ENCODE measurements around the gene FAM24B. TPM values are rescaled to one million over a fixed set of nuclear protein-coding genes. Genes with fewer than 3 reads are reported as not detected.
A peak's percentile ranks its signal among the peaks of the same experiment; 100 is the strongest.

The FAM24B gene
- total and polyA plus RNA-seq, 2 experiments from 2014 or later: 6.5 to 14.5 TPM

DNA sequence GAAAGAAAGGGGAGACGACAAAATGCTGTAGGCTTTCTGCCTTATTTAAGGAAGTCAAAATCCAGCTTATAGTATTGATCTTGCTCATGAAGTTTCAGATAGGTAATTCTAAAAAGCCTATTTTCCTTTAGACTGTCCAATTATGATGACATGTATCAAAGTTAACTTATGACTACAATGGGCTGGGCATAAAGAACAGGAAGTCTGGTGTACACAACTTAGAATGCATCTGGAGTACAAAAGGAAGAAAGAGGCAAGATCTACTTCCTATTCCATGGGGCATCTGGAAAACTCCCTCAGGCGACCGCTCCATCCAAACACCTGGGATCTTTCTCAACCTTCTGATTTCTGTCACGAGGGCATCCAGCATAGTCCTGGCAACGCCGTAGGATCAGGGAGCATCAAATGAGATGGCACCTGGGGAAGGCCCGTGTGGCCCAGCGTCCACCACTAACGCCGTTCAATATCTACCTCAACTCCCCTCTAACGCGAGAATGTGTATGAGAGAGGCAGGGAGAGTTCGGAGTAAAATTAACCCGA lies 512 bp downstream of the FAM24B start:
- peaks cover 8% of the 10 kb centered on the region; the same call in 1 of the 3 replicates for H3K9me3 Mint-ChIP-seq
- H3K4me3 ChIP-seq: peak overlapping the region; percentile 60
- no peaks in the 10 kb centered on the region for H4K20me1 ChIP-seq (replicated peaks; ENCODE audit: insufficient read depth)
- peaks cover 20% of the 10 kb centered on the region; the same call in 1 of the 2 replicates for H3K27me3 ChIP-seq (ENCODE audit: insufficient read depth)
- H3K79me2 ChIP-seq (replicated peaks; ENCODE audit: insufficient read depth): peaks cover 37% of the 10 kb centered on the region
- H3K4me2 ChIP-seq: peak overlapping the region; percentile 89
- peaks cover 39% of the 10 kb centered on the region for H3K4me1 ChIP-seq (ENCODE audit: insufficient read depth)
- no peaks in the 10 kb centered on the region for H3K36me3 ChIP-seq (ENCODE audit: insufficient read depth)
- H3K4me1 Mint-ChIP-seq: peaks cover 58% of the 10 kb centered on the region
- TF ChIP-seq POLR2AphosphoS5 (IDR thresholded peaks at IDR 0.05; ENCODE audit: low read depth): no peak
- TF ChIP-seq, protein P1, sequence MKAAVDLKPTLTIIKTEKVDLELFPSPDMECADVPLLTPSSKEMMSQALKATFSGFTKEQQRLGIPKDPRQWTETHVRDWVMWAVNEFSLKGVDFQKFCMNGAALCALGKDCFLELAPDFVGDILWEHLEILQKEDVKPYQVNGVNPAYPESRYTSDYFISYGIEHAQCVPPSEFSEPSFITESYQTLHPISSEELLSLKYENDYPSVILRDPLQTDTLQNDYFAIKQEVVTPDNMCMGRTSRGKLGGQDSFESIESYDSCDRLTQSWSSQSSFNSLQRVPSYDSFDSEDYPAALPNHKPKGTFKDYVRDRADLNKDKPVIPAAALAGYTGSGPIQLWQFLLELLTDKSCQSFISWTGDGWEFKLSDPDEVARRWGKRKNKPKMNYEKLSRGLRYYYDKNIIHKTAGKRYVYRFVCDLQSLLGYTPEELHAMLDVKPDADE (IDR thresholded peaks at IDR 0.05): no peak
- no peak for TF ChIP-seq EZH2 (IDR thresholded peaks at IDR 0.05; ENCODE audit: low read depth, unreplicated experiment)
- TF ChIP-seq, protein P2, sequence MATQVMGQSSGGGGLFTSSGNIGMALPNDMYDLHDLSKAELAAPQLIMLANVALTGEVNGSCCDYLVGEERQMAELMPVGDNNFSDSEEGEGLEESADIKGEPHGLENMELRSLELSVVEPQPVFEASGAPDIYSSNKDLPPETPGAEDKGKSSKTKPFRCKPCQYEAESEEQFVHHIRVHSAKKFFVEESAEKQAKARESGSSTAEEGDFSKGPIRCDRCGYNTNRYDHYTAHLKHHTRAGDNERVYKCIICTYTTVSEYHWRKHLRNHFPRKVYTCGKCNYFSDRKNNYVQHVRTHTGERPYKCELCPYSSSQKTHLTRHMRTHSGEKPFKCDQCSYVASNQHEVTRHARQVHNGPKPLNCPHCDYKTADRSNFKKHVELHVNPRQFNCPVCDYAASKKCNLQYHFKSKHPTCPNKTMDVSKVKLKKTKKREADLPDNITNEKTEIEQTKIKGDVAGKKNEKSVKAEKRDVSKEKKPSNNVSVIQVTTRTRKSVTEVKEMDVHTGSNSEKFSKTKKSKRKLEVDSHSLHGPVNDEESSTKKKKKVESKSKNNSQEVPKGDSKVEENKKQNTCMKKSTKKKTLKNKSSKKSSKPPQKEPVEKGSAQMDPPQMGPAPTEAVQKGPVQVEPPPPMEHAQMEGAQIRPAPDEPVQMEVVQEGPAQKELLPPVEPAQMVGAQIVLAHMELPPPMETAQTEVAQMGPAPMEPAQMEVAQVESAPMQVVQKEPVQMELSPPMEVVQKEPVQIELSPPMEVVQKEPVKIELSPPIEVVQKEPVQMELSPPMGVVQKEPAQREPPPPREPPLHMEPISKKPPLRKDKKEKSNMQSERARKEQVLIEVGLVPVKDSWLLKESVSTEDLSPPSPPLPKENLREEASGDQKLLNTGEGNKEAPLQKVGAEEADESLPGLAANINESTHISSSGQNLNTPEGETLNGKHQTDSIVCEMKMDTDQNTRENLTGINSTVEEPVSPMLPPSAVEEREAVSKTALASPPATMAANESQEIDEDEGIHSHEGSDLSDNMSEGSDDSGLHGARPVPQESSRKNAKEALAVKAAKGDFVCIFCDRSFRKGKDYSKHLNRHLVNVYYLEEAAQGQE (IDR thresholded peaks at IDR 0.05; ENCODE audit: unreplicated experiment): no peak
- no peak for TF ChIP-seq ZNF331 (CRISPR knock-in tag; IDR thresholded peaks at IDR 0.05; ENCODE audit: low read depth)
- no peak for TF ChIP-seq NANOG (IDR thresholded peaks at IDR 0.05; ENCODE audit: borderline replicate concordance)
- no peak for TF ChIP-seq ZNF114 (CRISPR knock-in tag; IDR thresholded peaks at IDR 0.05)
- no peak for TF ChIP-seq CTCF (conservative IDR thresholded peaks at IDR 0.05; ENCODE audit: low read depth in 2 of 2)
- no peak for TF ChIP-seq JUNB (IDR thresholded peaks at IDR 0.05; ENCODE audit: unreplicated experiment)
- TF ChIP-seq EZH2phosphoT487 (IDR thresholded peaks at IDR 0.05; ENCODE audit: unreplicated experiment): no peak
- TF ChIP-seq ZNF462 (CRISPR knock-in tag; IDR thresholded peaks at IDR 0.05): no peak
- no peak for TF ChIP-seq STAT1 (IDR thresholded peaks at IDR 0.05; ENCODE audit: unreplicated experiment)
- no peak for TF ChIP-seq CREB1 (CRISPR knock-in tag; IDR thresholded peaks at IDR 0.05; ENCODE audit: low read depth)
- H3K27ac Mint-ChIP-seq: no peak overlapping the region
- H3K36me3 Mint-ChIP-seq (ENCODE audit: low read depth): peaks cover 24% of the 10 kb centered on the region; the same call in 2 of the 3 replicates
- peak overlapping the region; percentile 74 for H3K4me3 Mint-ChIP-seq
- no peak for DNase-seq (ENCODE audit: low spot score)
- H2AFZ ChIP-seq: 0 out of 2 replicates have a peak overlapping the region, but pooled peaks have one; percentile 18
- peaks cover 4% of the 10 kb centered on the region for H3F3A ChIP-seq (replicated peaks; ENCODE audit: low read depth)
- no peak overlapping the region for H3K27ac ChIP-seq (ENCODE audit: low read depth)
- H3K27me3 Mint-ChIP-seq (ENCODE audit: insufficient read depth, low read depth, poor library complexity): peaks cover 23% of the 10 kb centered on the region
- H3K9me2 ChIP-seq (ENCODE audit: insufficient read depth): no peaks in the 10 kb centered on the region
- ATAC-seq: peak; percentile 2; the same call in 2 of the 3 replicates

Data from GM23338 (cell line).